Suppressor macrophage treated with lipopolysaccharide for 4 hours (primary cell): ENCODE measurements around the gene TWNK.

Experiments used
- DNase-seq: peaks from one replicate; pipeline ENCODE4 v3.0.0-alpha.2; 2020

The TWNK gene

DNA sequence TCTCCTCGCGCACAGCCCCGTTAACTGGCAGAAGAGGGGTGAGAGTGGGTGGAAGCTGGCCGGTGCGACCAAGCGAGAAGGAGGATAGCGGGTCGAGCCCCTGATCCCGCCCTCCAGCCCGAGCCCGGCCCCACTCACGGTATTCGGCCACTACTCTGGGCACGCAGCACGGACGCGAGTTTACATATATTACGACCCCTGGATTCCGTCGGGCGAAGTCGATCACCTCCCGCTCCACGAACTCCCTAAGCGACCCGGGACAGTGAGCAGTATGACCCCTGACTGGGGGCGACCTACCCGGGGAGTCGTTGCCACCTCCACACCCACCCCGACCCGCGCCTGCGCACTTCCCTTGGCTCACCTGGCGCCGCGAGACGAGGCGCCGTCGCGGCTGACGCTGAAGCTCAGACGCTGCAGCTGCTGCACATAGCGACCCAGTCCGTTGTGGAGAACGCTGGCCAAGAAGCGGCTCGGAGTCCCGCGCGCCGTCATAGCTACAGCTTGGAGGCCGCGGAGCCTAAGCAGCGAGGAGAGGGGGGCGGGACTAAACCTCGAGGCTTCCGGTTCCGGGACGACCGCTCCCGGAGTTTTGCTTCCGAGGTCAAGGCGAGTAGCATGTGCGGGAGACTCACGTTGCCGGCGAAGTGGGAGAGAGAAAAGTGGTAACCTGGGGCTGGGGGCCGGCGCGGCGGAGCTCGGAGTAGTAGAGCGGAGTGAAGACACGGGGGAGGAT, at the start of gene TWNK, which contains the start of gene MRPL43:
TSS of gene TWNK (plus strand) at position 592 of the 733 bp plus-strand sequence. CDS start 668 bp downstream, outside the sequence.
TSS of gene MRPL43 (minus strand) at position 546 of the 733 bp plus-strand sequence. CDS start at position 492, 54 bp downstream.
- peak; percentile 87 for DNase-seq

DNA sequence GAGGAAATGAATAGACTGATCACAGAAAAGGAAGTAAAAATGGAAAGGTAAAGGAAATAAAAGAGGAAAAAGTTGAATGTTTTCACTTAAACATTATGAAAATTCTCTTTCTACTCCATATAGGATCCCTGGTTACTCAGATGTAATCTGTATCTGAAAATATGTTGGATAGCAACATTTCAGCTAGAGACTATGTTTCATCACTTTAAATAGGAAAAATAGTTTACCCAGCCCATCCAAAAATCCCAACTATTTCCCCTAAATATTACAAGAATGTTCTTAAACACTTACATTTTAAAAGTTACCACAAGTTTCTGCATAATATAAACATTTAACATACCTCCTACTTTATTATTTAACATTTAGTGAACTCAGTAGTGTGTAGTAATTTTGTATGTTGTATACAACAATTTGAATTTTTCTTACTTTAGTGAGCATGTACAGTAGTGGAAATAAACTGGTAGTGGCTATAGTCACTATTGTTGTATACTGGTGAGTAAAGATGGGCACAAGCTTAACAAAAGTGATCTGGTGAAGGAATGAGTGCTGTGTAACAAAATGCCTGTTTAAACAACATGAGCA, 47.5 kb upstream of the TWNK start:
- DNase-seq = no peak

DNA sequence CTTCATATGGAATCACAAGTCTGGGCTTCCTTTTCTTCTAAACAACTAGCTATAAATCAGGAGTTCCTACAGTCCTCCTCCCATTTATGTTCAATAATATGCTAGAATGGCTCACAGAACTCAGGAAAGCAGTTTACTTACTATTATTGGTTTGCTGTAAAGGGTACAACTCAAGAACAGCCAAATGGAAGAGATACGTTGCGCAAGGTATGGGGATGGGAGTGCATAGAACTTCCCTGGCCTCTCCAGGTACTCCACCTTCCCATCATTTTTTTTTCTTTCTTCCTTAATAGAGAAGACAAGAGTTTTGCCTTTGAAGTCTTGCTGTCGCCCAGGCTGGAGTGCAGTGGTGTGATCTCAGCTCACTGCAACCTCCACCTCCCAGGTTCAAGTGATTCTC, 45.1 kb upstream of the TWNK start:
- DNase-seq = no peak

DNA sequence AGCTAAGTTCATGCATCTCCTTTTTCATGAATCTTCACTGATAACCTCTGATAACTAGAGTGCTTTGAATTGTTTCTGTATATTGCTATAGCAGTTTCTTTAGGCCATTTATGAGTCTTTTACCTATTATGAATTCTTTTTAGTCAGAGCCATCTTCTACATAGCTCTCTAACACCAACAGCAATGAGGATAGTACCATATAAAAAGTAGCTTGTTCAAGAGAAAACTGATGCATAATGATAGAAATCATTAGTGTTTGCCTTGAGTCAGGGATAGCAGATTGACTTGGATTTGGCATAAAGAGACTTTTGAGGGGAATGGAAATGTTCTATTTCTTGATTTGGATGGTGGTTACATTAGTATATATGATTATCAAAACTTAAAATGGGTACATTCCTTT, 43.8 kb upstream of the TWNK start:
- DNase-seq = no peak

DNA sequence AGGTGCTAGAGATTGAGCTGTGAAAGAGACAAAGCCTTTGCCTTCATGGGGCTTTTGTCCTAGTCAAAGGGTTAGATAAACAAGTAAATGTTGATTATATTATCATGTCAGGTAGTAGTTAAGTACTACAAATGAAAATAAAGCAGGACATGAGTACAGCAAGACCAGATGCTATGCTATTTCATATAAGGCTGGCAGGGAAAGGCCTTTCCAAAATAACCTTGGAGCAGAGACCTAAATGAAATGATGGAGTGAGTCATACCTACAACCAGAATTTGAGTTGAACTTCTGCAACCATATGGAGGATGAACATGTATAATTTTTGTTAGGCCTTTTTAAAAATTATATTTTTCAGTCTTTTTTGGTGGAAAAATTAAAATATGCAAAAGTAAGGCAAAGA, 41.6 kb upstream of the TWNK start:
- DNase-seq = no peak

DNA sequence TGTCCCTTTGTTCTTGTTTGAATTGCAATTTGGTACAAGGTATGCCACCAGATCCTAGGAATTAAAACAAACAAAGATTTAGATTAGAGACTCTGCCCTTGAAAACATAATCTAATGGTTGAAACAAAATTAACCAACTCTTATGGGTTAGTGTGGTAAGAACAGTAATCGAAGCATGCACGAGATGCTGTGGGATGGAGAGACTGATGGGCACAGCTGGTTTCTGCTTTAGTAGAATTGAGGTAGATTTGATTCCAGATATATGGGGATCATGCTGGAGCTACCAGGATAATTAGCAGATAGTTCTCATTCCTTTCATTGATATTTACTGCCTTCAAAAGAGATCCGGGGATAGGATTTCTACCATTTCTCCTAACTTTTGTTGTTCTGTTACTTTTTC, 38.4 kb upstream of the TWNK start:
- DNase-seq = no peak

DNA sequence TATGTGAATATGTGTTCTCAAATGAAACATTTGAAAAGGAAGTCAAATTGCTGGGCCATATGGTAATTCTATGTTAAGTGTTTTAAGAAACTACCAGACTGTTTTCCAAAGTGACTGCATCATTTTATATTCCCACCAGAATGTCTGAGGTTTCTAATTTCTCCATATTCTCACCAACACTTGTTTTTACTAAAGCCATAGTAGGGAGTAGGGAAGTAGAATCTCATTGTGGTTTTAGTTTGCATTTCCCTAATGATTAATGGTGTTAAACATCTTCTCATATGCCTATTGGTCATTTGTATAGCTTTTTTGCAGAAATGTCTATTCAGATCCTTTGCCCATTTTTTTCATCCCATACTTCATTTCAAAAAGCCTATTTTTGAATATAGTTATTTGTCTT, 27.1 kb upstream of the TWNK start:
- DNase-seq = peak; percentile 57

DNA sequence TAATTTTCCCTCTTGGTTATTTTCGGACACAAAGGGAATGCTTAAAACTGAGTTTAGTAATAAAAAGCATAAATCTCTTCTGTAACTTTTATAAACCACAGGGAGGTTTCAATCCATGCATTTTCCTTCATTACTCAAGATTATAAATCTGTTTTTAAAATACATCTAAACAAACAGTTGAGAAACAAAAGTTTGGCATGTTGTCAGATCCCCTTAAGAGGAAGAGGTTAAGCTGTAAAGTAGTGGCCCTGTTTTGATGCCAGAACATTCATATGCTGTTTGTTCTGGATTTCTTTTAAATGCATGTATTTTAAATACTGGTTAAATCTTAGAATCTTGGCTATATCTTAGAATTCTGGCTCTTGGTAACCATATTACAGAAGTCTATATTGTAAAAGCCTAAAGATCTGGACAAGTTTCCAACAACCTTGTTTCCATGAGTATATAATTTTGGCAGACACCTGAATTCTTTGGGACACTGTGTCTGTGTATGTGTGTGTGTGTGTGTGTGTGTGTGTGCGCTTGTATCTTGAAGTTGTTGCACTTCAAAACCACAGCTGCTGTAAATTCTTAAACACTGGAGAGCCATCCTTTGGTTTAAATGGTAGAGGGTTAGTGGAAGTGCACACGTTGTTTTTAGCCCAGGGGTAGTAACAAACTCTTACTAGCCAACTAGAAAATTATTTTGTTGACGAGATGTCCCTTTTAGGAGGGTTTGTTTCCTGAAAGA, 24.8 kb upstream of the TWNK start:
- no peak for DNase-seq

DNA sequence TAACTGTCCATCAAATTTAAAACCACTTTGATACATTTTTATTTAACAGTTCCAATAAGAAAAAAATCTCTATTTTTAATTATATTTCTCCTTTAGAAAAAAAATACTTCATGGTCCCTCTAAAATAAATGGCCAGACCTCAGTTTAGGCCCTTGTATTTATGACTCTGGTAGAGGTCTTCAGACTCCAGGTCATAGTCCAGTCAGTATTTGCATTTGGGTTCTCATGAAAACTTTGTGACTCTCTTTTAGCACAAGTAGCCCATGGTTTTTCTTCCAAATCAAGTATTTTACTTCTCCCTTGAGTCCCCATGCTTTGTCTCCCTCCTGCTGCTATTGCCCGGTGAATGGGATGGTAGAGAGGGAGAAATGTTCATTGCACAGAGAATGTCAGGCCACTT, 23.5 kb upstream of the TWNK start:
- no peak for DNase-seq

DNA sequence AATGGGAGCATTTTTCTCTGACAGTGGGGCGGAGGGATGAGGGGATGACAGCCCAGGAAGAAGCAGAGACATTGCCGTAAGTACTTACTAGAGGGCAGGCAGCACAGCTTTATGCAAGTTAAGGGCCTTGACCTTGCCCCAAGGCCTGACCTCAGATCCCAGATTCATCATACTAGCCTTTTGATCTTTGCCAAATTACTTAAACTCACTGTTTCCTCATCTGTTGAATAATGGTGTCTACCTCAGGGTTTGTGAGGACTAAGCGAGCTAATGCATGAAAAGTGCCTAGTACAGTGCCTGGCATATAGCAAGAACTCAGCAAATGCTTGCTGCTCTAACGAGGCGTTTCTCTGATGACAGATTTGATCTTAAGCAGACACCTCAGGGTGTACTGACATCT, 21.5 kb upstream of the TWNK start:
- no peak for DNase-seq

DNA sequence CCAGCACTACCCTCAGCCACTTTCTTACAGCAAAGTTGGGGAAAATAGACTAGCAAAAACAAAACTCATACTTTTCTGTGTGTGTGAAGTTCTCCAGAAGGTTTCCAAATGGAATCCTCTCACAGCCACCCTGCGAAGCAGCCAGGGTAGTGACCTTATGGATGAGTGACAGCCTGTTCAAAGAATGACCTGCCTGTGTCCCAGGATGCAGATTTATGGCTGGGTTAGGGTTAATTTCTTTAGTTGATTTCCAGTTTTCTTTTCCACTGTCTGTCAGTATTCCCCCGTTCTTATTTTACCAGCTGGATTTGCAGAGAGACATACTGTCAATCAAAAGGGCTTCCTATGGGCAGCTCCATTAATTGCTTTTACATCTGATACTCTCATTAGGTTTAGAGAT, 20.5 kb upstream of the TWNK start:
- DNase-seq = no peak

DNA sequence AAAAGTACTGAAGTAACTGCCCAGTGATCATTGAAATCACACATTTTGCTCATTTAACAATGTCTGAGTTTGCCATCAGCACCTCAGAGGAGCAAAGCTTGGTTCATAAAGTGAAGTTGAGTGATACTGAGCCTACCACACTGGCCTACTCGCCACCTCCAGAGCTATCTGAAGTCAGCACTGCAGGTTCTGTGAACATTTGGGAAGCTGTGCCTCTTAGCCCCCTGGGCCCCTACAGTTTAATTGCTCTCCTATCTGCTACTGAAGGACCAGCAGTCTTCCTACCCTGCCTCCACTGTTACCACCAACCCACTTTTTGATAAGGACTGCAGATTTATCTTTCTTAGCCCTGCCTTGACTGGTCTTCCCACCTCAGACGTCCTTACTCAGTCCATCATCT, 20.0 kb upstream of the TWNK start:
- no peak for DNase-seq

DNA sequence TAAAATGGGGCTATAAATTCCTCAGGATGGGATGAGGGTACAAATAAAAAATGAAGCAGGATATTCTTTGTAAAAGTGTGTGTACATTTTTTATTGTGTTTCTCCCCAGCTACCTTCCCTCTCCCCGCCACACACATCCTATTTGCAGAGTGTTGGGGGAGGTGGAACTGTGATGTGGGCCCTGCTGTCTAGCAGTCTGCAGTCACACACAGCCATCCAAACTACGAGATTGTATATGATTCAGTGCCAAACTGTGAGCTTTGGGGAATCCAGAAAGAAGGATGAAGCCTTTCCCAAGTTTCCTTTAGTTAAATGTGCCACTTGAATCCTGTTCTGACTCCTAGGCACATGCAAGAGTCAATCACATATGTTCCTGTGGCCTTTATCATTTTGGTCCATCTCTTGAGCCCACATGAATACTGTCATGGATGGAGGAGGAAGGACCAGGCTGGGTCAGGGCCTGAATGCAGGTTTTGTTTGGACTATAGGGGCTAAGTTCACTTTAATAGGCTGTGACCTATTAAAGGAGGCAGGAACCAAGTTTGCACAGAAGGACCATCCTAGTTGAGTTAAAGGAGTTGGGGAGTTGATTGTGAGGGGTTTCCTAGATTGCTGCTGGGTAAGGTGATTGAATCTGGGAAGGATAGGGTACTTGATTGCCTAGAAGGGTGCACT, 19.1 kb upstream of the TWNK start:
- DNase-seq = no peak

DNA sequence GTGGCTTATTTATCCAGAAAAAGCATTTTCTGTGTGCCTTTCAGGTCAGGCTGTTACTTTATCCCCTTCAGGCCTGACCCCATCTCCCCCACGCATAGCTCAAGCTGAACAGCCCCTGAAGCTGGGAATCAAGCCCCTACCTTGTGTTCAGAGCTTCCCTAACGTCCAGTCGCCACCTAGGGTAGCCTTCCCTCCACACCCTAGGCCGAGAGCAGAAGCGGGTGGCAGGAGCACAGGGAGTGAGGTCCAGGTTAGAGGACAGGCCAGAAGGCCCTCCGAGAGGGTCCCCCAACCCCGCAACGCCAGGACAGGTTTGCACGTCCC, 18.5 kb upstream of the TWNK start:
- DNase-seq = no peak

DNA sequence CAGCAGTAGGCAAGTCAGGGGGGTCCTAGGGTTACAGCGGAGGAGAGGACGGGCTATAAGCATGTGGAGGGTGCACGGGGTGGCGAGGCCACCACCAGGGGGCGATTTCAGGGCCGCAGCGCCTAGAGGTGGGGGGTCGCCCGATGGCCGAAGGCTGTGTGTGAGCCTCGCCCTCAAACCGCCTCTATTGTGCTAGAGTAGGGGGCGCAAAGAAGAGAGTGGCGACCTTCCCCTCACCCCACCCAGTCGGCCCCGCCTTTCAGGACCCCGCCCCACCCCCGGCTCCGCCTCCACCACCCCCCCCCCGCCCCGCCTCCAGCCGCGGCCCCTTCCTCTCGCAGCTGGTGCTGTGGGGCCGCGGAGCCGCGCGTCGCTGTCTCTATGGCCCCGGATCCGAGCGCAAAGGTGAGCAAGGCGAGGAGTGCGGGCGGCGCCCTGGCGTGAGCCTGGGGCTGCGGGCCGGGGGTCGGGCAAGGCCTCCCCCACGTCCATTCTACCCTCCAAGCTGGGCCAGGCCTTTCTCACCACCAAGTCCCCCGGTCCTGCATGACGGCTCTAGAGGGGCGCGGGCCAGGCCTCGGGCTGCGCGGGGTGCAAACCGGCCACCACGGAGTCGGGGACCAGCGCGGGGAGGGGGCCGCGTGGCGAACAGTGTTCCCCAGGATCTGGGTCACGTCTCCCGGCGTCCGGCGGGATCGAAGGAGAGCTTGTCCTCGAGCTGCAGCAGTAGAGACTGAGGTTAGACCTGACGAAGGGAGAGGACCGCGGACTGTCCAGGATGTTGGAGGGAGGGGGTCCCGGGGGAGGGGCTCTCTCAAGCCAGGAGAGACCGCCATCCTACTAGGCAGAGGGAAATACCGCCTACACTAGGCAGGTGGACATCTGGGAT, 17.9 kb upstream of the TWNK start, which contains the start of gene SEMA4G:
TSS of gene SEMA4G (plus strand) at position 318 of the 889 bp plus-strand sequence. CDS start 3,409 bp downstream, outside the sequence.
- DNase-seq = peak; percentile 25

DNA sequence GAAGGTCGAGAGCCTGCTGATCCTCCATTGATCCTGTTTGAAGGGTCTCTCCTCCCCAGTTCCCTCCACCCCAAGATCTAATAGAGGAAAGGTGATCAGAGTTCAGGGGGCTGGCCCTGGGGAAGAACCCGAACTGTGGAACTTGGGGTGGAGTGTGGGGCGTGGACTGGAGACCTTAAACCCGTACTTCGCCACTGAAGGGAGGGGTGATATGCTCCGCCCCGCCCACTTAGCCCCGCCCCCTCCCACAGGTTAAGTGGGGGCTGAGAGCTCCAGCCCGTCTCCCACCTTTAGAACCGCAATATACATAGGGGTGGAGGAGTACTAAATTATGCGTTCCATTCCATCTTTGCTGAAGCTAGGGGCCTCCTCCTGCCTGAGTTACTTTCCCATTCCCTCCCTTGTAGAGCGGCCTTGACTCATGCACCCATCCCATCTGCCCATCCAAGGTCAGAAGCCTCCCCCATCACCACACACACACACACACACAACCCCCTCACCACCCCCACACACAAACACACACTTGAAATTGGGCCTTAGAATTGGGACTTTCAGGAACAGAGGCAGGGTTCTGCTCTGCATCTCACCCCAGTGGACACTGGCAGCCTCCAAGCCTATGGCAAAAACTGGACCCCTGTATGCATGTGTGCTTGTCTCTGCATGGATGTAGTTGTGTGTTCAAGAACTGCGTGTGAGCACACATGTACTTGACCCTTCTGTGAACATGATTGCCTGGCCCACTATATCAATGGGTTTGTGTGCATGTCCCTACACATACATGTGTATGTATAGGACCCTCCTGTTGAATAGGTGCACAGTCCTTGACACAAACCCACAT, 17.0 kb upstream of the TWNK start:
- no peak for DNase-seq

DNA sequence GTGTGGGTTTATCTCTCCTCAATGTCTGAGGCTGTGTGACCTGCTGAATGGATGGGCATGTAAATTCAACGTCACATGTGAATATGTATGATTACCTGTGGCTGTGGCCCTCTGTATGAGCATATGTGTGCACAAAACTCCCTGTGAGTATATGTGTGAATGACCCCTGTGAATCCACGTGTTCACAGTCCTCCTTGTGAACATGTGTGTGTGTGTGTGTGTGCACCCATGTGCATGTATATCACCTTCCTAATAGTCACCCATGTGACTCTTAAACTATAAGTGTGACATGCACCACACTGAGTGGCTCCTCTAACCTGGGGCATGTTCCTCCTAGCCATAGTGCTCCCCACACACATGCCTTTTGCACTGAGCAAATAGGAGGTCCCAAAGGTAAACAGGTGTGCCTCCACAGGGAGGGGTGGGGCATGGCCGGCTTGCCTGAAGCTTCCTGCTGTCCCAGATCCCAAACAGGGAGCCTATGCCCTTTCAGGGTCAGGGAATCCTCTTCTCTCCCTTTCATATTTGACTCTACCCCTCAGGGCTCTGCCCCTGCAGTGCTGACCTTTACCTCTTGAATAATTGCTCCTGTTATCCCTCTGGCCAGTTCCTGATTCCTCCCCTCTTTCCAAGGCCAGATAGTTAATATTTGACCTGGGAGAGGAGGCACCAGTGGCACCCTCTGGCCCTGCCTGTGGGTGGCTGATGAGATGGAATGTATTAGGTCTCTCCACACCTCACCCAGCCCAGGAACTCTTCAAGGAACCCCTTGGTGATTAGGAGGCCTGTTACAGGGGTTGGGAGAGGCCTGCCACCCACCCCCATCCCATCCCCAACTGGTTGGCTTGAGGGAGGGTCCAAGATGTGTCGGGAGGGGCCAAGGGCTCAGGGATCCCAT, 16.2 kb upstream of the TWNK start:
- no peak for DNase-seq

DNA sequence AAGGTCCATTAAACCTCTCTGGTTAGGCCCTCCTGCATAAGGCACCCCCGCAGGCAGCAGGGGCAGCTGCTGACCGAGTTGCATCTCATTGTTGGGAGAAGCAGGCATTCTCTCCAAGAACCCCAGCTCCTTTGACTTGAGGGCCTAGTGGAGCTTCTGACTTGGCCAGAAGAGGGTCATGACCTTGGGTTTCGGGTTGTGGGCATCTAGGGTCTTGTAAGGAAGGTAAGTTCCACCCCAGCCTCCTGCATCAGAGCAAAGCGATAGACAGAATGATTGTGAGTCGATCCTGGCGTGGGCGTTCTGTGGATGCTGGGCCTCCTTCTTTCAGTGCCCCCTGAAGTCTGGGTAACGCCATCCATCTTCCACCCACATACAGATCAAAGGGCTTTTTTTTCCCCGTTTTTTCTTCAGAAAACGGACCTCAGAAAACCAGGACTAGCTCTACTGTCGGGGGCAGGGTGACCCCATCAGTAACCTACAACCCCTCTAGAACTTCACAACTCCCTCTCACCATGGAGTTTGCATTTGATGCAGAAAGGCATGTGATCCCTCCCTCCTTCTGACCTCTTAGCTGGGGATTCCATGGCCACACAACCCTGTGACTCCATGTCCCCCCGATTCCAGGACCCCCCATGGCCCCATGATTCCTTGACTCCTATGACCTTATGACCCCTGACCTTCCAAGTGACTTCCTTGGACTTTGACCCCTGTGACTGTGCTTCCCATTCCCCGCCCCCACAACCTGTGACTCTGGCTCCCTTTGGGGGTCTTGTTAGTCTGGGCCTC, 15.0 kb upstream of the TWNK start:
- DNase-seq = no peak

DNA sequence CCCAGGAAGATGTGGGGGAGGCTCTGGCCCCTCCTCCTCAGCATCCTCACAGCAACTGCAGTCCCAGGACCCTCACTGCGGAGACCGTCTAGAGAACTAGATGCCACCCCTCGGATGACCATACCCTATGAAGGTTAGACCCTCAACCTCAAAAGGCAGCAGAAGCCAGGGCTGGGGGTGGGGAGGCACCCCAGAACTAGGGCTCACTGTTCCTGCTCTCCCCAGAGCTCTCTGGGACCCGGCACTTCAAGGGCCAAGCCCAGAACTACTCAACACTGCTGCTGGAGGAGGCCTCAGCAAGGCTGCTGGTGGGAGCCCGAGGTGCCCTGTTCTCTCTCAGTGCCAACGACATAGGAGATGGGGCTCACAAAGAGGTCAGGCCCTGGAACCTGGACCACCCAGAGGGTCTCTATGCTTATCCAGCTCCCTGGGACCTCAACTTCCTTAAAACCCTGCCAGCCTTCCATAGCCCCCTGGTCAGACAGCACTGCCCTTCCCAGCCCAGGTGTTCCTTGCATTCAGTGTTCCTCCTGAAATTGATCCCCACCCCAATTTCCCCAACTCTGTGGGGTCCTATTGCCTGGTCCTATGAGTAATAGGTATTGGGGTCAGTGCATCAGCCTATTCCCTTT, 14.3 kb upstream of the TWNK start:
- no peak for DNase-seq
